ENCODE results near the gene MAPKBP1. TPM values are rescaled to one million over a fixed set of nuclear protein-coding genes. Genes with fewer than 3 reads are reported as not detected.
A peak's percentile ranks its signal among the peaks of the same experiment; 100 is the strongest.

The MAPKBP1 gene
- total RNA-seq, 1 donor: 22.8 TPM

- no peaks in the 10 kb centered on the region for H3K9me3 ChIP-seq (ENCODE audit: low read depth, low read length)
- H3K79me2 ChIP-seq (ENCODE audit: insufficient read depth, low read length): no peaks in the 10 kb centered on the region
- H4K20me1 ChIP-seq (ENCODE audit: insufficient read depth, low read length): no peaks in the 10 kb centered on the region
- no peaks in the 10 kb centered on the region for H3K27me3 ChIP-seq (ENCODE audit: insufficient read depth, low read length)
- H3K4me1 ChIP-seq (ENCODE audit: insufficient read depth, low read length): peaks cover 7% of the 10 kb centered on the region
- no peak overlapping the region for H3K4me3 ChIP-seq (ENCODE audit: insufficient read depth, low read length)
- no peak overlapping the region for H3K27ac ChIP-seq (ENCODE audit: low read depth, low read length)
- H3K4me2 ChIP-seq (ENCODE audit: insufficient read depth, low read length): no peak overlapping the region
- DNase-seq (ENCODE audit: insufficient read length, low spot score, missing footprints): no peak
- no peak overlapping the region for H2AFZ ChIP-seq (ENCODE audit: low read length)
- no peaks in the 10 kb centered on the region for H3K36me3 ChIP-seq (ENCODE audit: insufficient read depth, low read length)
- TF ChIP-seq CTCF (IDR thresholded peaks at IDR 0.05; ENCODE audit: extremely low read depth, low read depth, low read length): no peak
Measured at GRCh38 chr15:41866872-41867579, 92.7 kb downstream of the MAPKBP1 start.

GRCh38 chr15:41868321-41868720 is 94.0 kb downstream of the MAPKBP1 start:
- H2AFZ ChIP-seq (ENCODE audit: low read length): no peak overlapping the region
- H3K79me2 ChIP-seq (ENCODE audit: insufficient read depth, low read length): no peaks in the 10 kb centered on the region
- no peak for DNase-seq (ENCODE audit: insufficient read length, low spot score, missing footprints)
- H3K27me3 ChIP-seq (ENCODE audit: insufficient read depth, low read length): peaks cover 4% of the 10 kb centered on the region
- no peak overlapping the region for H3K4me3 ChIP-seq (ENCODE audit: insufficient read depth, low read length)
- H3K27ac ChIP-seq (ENCODE audit: low read depth, low read length): no peak overlapping the region
- no peaks in the 10 kb centered on the region for H4K20me1 ChIP-seq (ENCODE audit: insufficient read depth, low read length)
- H3K36me3 ChIP-seq (ENCODE audit: insufficient read depth, low read length): no peaks in the 10 kb centered on the region
- no peaks in the 10 kb centered on the region for H3K9me3 ChIP-seq (ENCODE audit: low read depth, low read length)
- no peak for TF ChIP-seq CTCF (IDR thresholded peaks at IDR 0.05; ENCODE audit: extremely low read depth, low read depth, low read length)
- no peak overlapping the region for H3K4me2 ChIP-seq (ENCODE audit: insufficient read depth, low read length)
- peaks cover 7% of the 10 kb centered on the region for H3K4me1 ChIP-seq (ENCODE audit: insufficient read depth, low read length)

- TF ChIP-seq CTCF (IDR thresholded peaks at IDR 0.05; ENCODE audit: extremely low read depth, low read depth, low read length): no peak
- Histone ChIP-seq H4K20me1 (ENCODE audit: insufficient read depth, low read length) (no peaks in the 10 kb centered on the region), H3K4me3 (ENCODE audit: insufficient read depth, low read length) (no peak overlapping the region), H3K36me3 (ENCODE audit: insufficient read depth, low read length) (no peaks in the 10 kb centered on the region), H3K27me3 (ENCODE audit: insufficient read depth, low read length) (peaks cover 4% of the 10 kb centered on the region), H3K4me1 (ENCODE audit: insufficient read depth, low read length) (peaks cover 7% of the 10 kb centered on the region), H3K79me2 (ENCODE audit: insufficient read depth, low read length) (no peaks in the 10 kb centered on the region), H2AFZ (ENCODE audit: low read length) (no peak overlapping the region), H3K9me3 (ENCODE audit: low read depth, low read length) (no peaks in the 10 kb centered on the region), H3K4me2 (ENCODE audit: insufficient read depth, low read length) (peak overlapping the region; percentile 29), H3K27ac (ENCODE audit: low read depth, low read length) (no peak overlapping the region)
- no peak for DNase-seq (ENCODE audit: insufficient read length, low spot score, missing footprints)
Measured at GRCh38 chr15:41869770-41870688, 95.7 kb downstream of the MAPKBP1 start.

GRCh38 chr15:41870689-41871081 is 96.4 kb downstream of the MAPKBP1 start:
- Histone ChIP-seq H3K27ac (ENCODE audit: low read depth, low read length) (no peak overlapping the region), H2AFZ (ENCODE audit: low read length) (no peak overlapping the region), H3K4me2 (ENCODE audit: insufficient read depth, low read length) (peak overlapping the region; percentile 29), H3K36me3 (ENCODE audit: insufficient read depth, low read length) (no peaks in the 10 kb centered on the region), H3K27me3 (ENCODE audit: insufficient read depth, low read length) (peaks cover 4% of the 10 kb centered on the region), H3K4me3 (ENCODE audit: insufficient read depth, low read length) (no peak overlapping the region), H3K79me2 (ENCODE audit: insufficient read depth, low read length) (no peaks in the 10 kb centered on the region), H4K20me1 (ENCODE audit: insufficient read depth, low read length) (no peaks in the 10 kb centered on the region), H3K4me1 (ENCODE audit: insufficient read depth, low read length) (peaks cover 7% of the 10 kb centered on the region), H3K9me3 (ENCODE audit: low read depth, low read length) (no peaks in the 10 kb centered on the region)
- peak; percentile 98 for DNase-seq (ENCODE audit: insufficient read length, low spot score, missing footprints)
- no peak for TF ChIP-seq CTCF (IDR thresholded peaks at IDR 0.05; ENCODE audit: extremely low read depth, low read depth, low read length)

All from osteoblast (primary cell).